Measurements from ENCODE around the gene GABARAP. TPM values are rescaled to one million over a fixed set of nuclear protein-coding genes. Genes with fewer than 3 reads are reported as not detected.

The GABARAP gene
- total and polyA plus RNA-seq, 2 of the 13 experiments (the other 11 are each of a cell fraction or from before 2014, with no cell fraction given) = 161 to 310 TPM

DNA sequence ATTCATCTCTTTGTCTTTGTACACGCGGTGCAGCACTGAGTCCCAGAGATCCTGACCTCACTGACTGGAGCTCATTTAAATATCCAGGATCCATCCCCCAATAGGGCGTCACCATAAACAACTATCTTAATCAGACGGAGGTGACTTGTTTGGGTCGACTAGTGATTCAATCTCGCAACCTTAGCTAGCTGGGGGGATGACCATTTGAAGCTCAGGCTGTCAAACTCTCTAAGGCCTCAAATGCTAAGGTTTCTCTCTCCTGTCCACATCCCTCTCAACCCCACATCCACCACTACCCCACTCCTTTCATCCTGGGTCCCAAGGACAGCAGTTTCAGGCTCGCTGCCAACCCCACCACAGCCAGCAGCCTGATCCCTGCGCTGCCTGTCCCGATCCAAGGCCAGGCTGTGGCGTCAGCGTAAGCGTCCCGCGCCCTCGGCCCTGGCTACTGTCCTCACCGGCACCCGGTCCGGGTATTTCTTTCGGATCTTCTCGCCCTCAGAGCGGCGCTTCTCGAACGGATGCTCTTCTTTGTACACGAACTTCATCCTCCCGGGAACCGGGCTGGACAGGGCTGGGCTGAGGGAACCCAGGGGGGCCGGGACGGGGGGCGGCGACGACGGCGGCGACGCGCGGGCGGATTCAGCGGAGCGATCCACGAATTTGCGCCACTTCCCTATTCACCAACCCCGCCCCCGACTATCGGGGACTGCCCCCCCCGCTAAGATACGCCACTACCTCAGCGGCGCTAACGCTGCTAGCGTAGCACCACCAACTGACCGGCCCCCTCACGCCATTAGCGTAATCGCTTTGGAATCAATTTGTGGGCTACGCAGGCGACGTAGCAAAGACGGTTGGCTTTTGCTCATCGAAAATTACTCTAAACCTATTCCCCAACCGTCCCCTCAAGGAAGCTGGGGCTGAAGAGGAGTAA is at the start of gene GABARAP (continued):
- TF ChIP-seq, protein P1, sequence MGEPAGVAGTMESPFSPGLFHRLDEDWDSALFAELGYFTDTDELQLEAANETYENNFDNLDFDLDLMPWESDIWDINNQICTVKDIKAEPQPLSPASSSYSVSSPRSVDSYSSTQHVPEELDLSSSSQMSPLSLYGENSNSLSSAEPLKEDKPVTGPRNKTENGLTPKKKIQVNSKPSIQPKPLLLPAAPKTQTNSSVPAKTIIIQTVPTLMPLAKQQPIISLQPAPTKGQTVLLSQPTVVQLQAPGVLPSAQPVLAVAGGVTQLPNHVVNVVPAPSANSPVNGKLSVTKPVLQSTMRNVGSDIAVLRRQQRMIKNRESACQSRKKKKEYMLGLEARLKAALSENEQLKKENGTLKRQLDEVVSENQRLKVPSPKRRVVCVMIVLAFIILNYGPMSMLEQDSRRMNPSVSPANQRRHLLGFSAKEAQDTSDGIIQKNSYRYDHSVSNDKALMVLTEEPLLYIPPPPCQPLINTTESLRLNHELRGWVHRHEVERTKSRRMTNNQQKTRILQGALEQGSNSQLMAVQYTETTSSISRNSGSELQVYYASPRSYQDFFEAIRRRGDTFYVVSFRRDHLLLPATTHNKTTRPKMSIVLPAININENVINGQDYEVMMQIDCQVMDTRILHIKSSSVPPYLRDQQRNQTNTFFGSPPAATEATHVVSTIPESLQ (CRISPR knock-in tag; conservative IDR thresholded peaks at IDR 0.05) = no peak
- TF ChIP-seq ZNF614 (CRISPR knock-in tag; IDR thresholded peaks at IDR 0.05; ENCODE audit: borderline replicate concordance) = peak; percentile 38; the same call in 1 of the 2 replicates
- peak; percentile 47; the same call in 1 of the 2 replicates for TF ChIP-seq TARDBP (CRISPR knock-in tag; IDR thresholded peaks at IDR 0.05)
- TF ChIP-seq POLR2A (IDR thresholded peaks at IDR 0.05; ENCODE audit: insufficient read depth in 1 of 2, low read depth in 2 of 2, low read length in 2 of 2) = peak; percentile 40 to 48; a peak in 3 of 4 replicates
- 0 out of 4 replicates have a peak, but pooled peaks of 1 of the 2 experiments have one; percentile 8 for TF ChIP-seq KLF16 (CRISPR knock-in tag; IDR thresholded peaks at IDR 0.05)
- TF ChIP-seq ZNF329 (CRISPR knock-in tag; IDR thresholded peaks at IDR 0.05; ENCODE audit: low read depth) = peak; percentile 25; the same call in 1 of the 2 replicates
- TF ChIP-seq, protein P2, sequence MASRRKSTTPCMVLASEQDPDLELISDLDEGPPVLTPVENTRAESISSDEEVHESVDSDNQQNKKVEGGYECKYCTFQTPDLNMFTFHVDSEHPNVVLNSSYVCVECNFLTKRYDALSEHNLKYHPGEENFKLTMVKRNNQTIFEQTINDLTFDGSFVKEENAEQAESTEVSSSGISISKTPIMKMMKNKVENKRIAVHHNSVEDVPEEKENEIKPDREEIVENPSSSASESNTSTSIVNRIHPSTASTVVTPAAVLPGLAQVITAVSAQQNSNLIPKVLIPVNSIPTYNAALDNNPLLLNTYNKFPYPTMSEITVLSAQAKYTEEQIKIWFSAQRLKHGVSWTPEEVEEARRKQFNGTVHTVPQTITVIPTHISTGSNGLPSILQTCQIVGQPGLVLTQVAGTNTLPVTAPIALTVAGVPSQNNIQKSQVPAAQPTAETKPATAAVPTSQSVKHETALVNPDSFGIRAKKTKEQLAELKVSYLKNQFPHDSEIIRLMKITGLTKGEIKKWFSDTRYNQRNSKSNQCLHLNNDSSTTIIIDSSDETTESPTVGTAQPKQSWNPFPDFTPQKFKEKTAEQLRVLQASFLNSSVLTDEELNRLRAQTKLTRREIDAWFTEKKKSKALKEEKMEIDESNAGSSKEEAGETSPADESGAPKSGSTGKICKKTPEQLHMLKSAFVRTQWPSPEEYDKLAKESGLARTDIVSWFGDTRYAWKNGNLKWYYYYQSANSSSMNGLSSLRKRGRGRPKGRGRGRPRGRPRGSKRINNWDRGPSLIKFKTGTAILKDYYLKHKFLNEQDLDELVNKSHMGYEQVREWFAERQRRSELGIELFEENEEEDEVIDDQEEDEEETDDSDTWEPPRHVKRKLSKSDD (CRISPR knock-in tag; IDR thresholded peaks at IDR 0.05; ENCODE audit: low read depth) = no peak; the same call in 1 of the 2 replicates
- TF ChIP-seq, protein P3, sequence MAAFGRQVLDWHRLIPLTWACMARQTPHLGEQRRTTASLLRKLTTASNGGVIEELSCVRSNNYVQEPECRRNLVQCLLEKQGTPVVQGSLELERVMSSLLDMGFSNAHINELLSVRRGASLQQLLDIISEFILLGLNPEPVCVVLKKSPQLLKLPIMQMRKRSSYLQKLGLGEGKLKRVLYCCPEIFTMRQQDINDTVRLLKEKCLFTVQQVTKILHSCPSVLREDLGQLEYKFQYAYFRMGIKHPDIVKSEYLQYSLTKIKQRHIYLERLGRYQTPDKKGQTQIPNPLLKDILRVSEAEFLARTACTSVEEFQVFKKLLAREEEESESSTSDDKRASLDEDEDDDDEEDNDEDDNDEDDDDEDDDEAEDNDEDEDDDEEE (CRISPR knock-in tag; IDR thresholded peaks at IDR 0.05) = peak; percentile 92
- peak; percentile 46; the same call in 1 of the 2 replicates for TF ChIP-seq ESRRA (CRISPR knock-in tag; IDR thresholded peaks at IDR 0.05; ENCODE audit: low read depth)
- TF ChIP-seq, protein P4, sequence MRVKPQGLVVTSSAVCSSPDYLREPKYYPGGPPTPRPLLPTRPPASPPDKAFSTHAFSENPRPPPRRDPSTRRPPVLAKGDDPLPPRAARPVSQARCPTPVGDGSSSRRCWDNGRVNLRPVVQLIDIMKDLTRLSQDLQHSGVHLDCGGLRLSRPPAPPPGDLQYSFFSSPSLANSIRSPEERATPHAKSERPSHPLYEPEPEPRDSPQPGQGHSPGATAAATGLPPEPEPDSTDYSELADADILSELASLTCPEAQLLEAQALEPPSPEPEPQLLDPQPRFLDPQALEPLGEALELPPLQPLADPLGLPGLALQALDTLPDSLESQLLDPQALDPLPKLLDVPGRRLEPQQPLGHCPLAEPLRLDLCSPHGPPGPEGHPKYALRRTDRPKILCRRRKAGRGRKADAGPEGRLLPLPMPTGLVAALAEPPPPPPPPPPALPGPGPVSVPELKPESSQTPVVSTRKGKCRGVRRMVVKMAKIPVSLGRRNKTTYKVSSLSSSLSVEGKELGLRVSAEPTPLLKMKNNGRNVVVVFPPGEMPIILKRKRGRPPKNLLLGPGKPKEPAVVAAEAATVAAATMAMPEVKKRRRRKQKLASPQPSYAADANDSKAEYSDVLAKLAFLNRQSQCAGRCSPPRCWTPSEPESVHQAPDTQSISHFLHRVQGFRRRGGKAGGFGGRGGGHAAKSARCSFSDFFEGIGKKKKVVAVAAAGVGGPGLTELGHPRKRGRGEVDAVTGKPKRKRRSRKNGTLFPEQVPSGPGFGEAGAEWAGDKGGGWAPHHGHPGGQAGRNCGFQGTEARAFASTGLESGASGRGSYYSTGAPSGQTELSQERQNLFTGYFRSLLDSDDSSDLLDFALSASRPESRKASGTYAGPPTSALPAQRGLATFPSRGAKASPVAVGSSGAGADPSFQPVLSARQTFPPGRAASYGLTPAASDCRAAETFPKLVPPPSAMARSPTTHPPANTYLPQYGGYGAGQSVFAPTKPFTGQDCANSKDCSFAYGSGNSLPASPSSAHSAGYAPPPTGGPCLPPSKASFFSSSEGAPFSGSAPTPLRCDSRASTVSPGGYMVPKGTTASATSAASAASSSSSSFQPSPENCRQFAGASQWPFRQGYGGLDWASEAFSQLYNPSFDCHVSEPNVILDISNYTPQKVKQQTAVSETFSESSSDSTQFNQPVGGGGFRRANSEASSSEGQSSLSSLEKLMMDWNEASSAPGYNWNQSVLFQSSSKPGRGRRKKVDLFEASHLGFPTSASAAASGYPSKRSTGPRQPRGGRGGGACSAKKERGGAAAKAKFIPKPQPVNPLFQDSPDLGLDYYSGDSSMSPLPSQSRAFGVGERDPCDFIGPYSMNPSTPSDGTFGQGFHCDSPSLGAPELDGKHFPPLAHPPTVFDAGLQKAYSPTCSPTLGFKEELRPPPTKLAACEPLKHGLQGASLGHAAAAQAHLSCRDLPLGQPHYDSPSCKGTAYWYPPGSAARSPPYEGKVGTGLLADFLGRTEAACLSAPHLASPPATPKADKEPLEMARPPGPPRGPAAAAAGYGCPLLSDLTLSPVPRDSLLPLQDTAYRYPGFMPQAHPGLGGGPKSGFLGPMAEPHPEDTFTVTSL (CRISPR knock-in tag; IDR thresholded peaks at IDR 0.05; ENCODE audit: borderline replicate concordance) = peak; percentile 33; the same call in 1 of the 2 replicates
- no peak for TF ChIP-seq ZNF180 (CRISPR knock-in tag; IDR thresholded peaks at IDR 0.05; ENCODE audit: borderline replicate concordance, low read depth)
- TF ChIP-seq SRSF1 (optimal IDR thresholded peaks at IDR 0.05; ENCODE audit: low read depth, low read length) = peak; percentile 98
- peak; percentile 78 for TF ChIP-seq ATF7-NPFF (CRISPR knock-in tag; IDR thresholded peaks at IDR 0.05; ENCODE audit: low read depth)
- TF ChIP-seq NFKB2 (CRISPR knock-in tag; IDR thresholded peaks at IDR 0.05; ENCODE audit: borderline replicate concordance) = peak; percentile 49; the same call in 1 of the 2 replicates
- TF ChIP-seq SOX5 (CRISPR knock-in tag; IDR thresholded peaks at IDR 0.05; ENCODE audit: borderline replicate concordance) = peak; percentile 6; the same call in 1 of the 2 replicates
- TF ChIP-seq TMF1 (CRISPR knock-in tag; IDR thresholded peaks at IDR 0.05; ENCODE audit: low read depth) = no peak
